GM23338 (cell line): ENCODE data around the gene CSH2. TPM values are rescaled to one million over a fixed set of nuclear protein-coding genes. Genes with fewer than 3 reads are reported as not detected.

Experiments
- ATAC-seq: fragments of 200-7000 bp; cut with Tn5 transposase; 3 replicates; pipeline ENCODE4 v1.9.1; 2020
- DNase-seq: peaks from one replicate; pipeline ENCODE4 v3.0.0-alpha.2; 2015; ENCODE audit warnings: low spot score
- H2AFZ ChIP-seq: fragments of 200-600 bp; sonication (generic); 2 replicates; pipeline ENCODE4 v1.8.0; 2016; ENCODE audit warnings: antibody characterized with exemption, mild to moderate bottlenecking, moderate library complexity
- H3F3A ChIP-seq: fragments of 200-600 bp; sonication (generic); replicated peaks from 2 replicates; pipeline ENCODE4 v1.8.0; 2017; ENCODE audit warnings: antibody characterized with exemption, mixed run types, low read depth
- H3K27ac ChIP-seq: fragments of 200-600 bp; sonication (generic); 2 replicates; pipeline ENCODE4 v1.6.1; 2016; ENCODE audit warnings: low read depth
- H3K27me3 ChIP-seq: fragments of 200-600 bp; sonication (generic); 2 replicates; pipeline ENCODE4 v1.8.0; 2016; ENCODE audit warnings: mild to moderate bottlenecking, mixed run types, moderate library complexity; ENCODE audit not compliant: insufficient read depth
- H3K36me3 ChIP-seq: fragments of 200-600 bp; sonication (generic); 2 replicates; pipeline ENCODE4 v1.8.0; 2016; ENCODE audit warnings: mild to moderate bottlenecking; ENCODE audit not compliant: insufficient read depth
- H3K4me1 ChIP-seq: fragments of 200-600 bp; sonication (generic); 2 replicates; pipeline ENCODE4 v1.8.0; 2016; ENCODE audit warnings: mild to moderate bottlenecking, moderate library complexity; ENCODE audit not compliant: insufficient read depth
- H3K4me2 ChIP-seq: fragments of 200-600 bp; sonication (generic); 2 replicates; pipeline ENCODE4 v1.7.1; 2017; ENCODE audit warnings: mixed run types
- H3K4me3 ChIP-seq: fragments of 200-600 bp; sonication (generic); 2 replicates; pipeline ENCODE4 v1.6.1; 2016; ENCODE audit warnings: mixed run types
- H3K79me2 ChIP-seq: fragments of 200-600 bp; sonication (generic); replicated peaks from 2 replicates; pipeline ENCODE4 v1.8.0; 2017; ENCODE audit warnings: mild to moderate bottlenecking; ENCODE audit not compliant: insufficient read depth
- H3K9me2 ChIP-seq: fragments of 200-600 bp; sonication (generic); 2 replicates; pipeline ENCODE4 v1.8.0; 2017; ENCODE audit not compliant: insufficient read depth
- H4K20me1 ChIP-seq: fragments of 200-600 bp; sonication (generic); replicated peaks from 2 replicates; pipeline ENCODE4 v1.8.0; 2017; ENCODE audit warnings: mild to moderate bottlenecking; ENCODE audit not compliant: insufficient read depth
- H3K27ac Mint-ChIP-seq: 2 replicates; pipeline ENCODE4 v1.8.0; 2020; ENCODE audit warnings: inconsistent platforms, mild to moderate bottlenecking, moderate library complexity, mixed read lengths
- H3K27me3 Mint-ChIP-seq: 3 replicates; pipeline ENCODE4 v1.8.0; 2022; ENCODE audit warnings: low read depth, mild to moderate bottlenecking, moderate library complexity, mixed read lengths, inconsistent platforms; ENCODE audit not compliant: insufficient read depth, poor library complexity
- H3K36me3 Mint-ChIP-seq: 3 replicates; pipeline ENCODE4 v1.8.0; 2021; ENCODE audit warnings: low read depth, mild to moderate bottlenecking, inconsistent platforms, moderate library complexity, mixed read lengths
- H3K4me1 Mint-ChIP-seq: 3 replicates; pipeline ENCODE4 v1.8.0; 2020; ENCODE audit warnings: mild to moderate bottlenecking, inconsistent platforms, mixed read lengths
- H3K4me3 Mint-ChIP-seq: 3 replicates; pipeline ENCODE4 v1.8.0; 2021; ENCODE audit warnings: moderate library complexity, mild to moderate bottlenecking, inconsistent platforms, mixed read lengths
- H3K9me3 Mint-ChIP-seq: 3 replicates; pipeline ENCODE4 v1.8.0; 2020; ENCODE audit warnings: moderate library complexity, mild to moderate bottlenecking, inconsistent platforms, mixed read lengths
- CREB1 ChIP-seq: fragments of 250-450 bp; sonication (Bioruptor Pico); IDR thresholded peaks from 2 replicates; pipeline ENCODE4 v1.5.0; 2020; ENCODE audit warnings: low read depth, mild to moderate bottlenecking, moderate library complexity
- CTCF ChIP-seq, 2 experiments: fragments of 200-600 bp in 1 of 2; sonication (generic) in 1 of 2; conservative IDR thresholded peaks; 2 replicates each; pipeline versions ENCODE4 v1.5.1 to v1.6.1; 2016 to 2017; ENCODE audit warnings: antibody characterized with exemption in 2 of 2, low read depth in 2 of 2, mild to moderate bottlenecking in 2 of 2, moderate library complexity in 1 of 2
- ETS1 ChIP-seq: IDR thresholded peaks from 2 replicates; pipeline ENCODE4 v1.6.1; 2016; ENCODE audit warnings: antibody characterized with exemption
- EZH2 ChIP-seq: fragments of 200-600 bp; sonication (generic); IDR thresholded peaks from one replicate; pipeline ENCODE4 v1.8.0; 2017; ENCODE audit warnings: antibody characterized with exemption, mild to moderate bottlenecking, low read depth; ENCODE audit not compliant: unreplicated experiment
- EZH2phosphoT487 ChIP-seq: fragments of 200-600 bp; sonication (generic); IDR thresholded peaks from one replicate; pipeline ENCODE4 v1.8.1; 2018; ENCODE audit warnings: antibody characterized with exemption; ENCODE audit not compliant: unreplicated experiment
- JUNB ChIP-seq: IDR thresholded peaks from one replicate; pipeline ENCODE4 v1.6.1; 2016; ENCODE audit warnings: antibody characterized with exemption; ENCODE audit not compliant: unreplicated experiment
- NANOG ChIP-seq: IDR thresholded peaks from 2 replicates; pipeline ENCODE4 v1.6.1; 2016; ENCODE audit warnings: antibody characterized with exemption, borderline replicate concordance
- POLR2AphosphoS5 ChIP-seq: IDR thresholded peaks from 2 replicates; pipeline ENCODE4 v1.6.1; 2016; ENCODE audit warnings: antibody characterized with exemption, low read depth
- STAT1 ChIP-seq: IDR thresholded peaks from one replicate; pipeline ENCODE4 v1.6.1; 2016; ENCODE audit warnings: antibody characterized with exemption; ENCODE audit not compliant: unreplicated experiment
- ZNF114 ChIP-seq: fragments of 250-450 bp; sonication (Bioruptor Pico); IDR thresholded peaks from 2 replicates; pipeline ENCODE4 v1.5.0; 2020; ENCODE audit warnings: mild to moderate bottlenecking, moderate library complexity
- ZNF331 ChIP-seq: fragments of 250-450 bp; sonication (Bioruptor Pico); IDR thresholded peaks from 2 replicates; pipeline ENCODE4 v1.5.0; 2020; ENCODE audit warnings: low read depth, mild to moderate bottlenecking, moderate library complexity
- ZNF462 ChIP-seq: fragments of 250-450 bp; sonication (Bioruptor Pico); IDR thresholded peaks from 2 replicates; pipeline ENCODE4 v1.5.0; 2020; ENCODE audit warnings: mild to moderate bottlenecking, moderate library complexity
- polyA plus RNA-seq: library from polyadenylated mRNA; unstranded; fragments of >200 nt; fragmentation: Nextera tagmentation; extraction: Ambion mirVana; gene quantifications from 2 replicates; pipeline ENCODE4 v1.2.1, GENCODE V29; 2016
- total RNA-seq: library from RNA; depleted of rRNA; stranded (reverse); fragments of >200 nt; shearing (Covaris generic); gene quantifications from 2 replicates; pipeline ENCODE4 v1.2.3, GENCODE V29; 2014
- TF ChIP-seq, protein P1 (sequence below): IDR thresholded peaks from one replicate; pipeline ENCODE4 v1.6.1; 2018; ENCODE audit warnings: antibody characterized with exemption; ENCODE audit not compliant: unreplicated experiment

Gene CSH2
- total and polyA plus RNA-seq, 2 experiments from 2014 or later, result 0.37 TPM; not detected in 1

GRCh38 chr17:63843910-63844677, 29.4 kb downstream of the CSH2 start:
- peaks cover 24% of the 10 kb centered on the region for H3K79me2 ChIP-seq
- H3K4me3 ChIP-seq, result peak overlapping the region; percentile 94; the same call in 1 of the 2 replicates
- H2AFZ ChIP-seq, result no peak overlapping the region
- peak overlapping the region; percentile 85 for H3K4me3 Mint-ChIP-seq
- peaks cover 15% of the 10 kb centered on the region; the same call in 1 of the 2 replicates for H3F3A ChIP-seq
- peaks cover 7% of the 10 kb centered on the region; the same call in 1 of the 2 replicates for H4K20me1 ChIP-seq
- peaks cover 28% of the 10 kb centered on the region for H3K27me3 Mint-ChIP-seq
- 0 out of 2 replicates have a peak overlapping the region, but pooled peaks have one; percentile 71 for H3K4me2 ChIP-seq
- H3K27ac Mint-ChIP-seq, result no peak overlapping the region
- H3K9me2 ChIP-seq, result peaks cover 11% of the 10 kb centered on the region
- H3K36me3 ChIP-seq, result no peaks in the 10 kb centered on the region
- H3K27ac ChIP-seq, result no peak overlapping the region; the same call in 1 of the 2 replicates
- H3K36me3 Mint-ChIP-seq, result peaks cover 5% of the 10 kb centered on the region; the same call in 1 of the 3 replicates
- DNase-seq, result no peak
- peaks cover 17% of the 10 kb centered on the region for H3K4me1 ChIP-seq
- H3K4me1 Mint-ChIP-seq, result peaks cover 25% of the 10 kb centered on the region
- TF ChIP-seq ZNF114 (CRISPR knock-in tag), result no peak
- no peak for TF ChIP-seq CTCF (conservative IDR thresholded peaks at IDR 0.05; ENCODE audit: low read depth in 2 of 2)
- no peak for TF ChIP-seq POLR2AphosphoS5
- no peak for TF ChIP-seq JUNB
- TF ChIP-seq NANOG, result no peak
- no peak for TF ChIP-seq EZH2
- TF ChIP-seq, protein P1, sequence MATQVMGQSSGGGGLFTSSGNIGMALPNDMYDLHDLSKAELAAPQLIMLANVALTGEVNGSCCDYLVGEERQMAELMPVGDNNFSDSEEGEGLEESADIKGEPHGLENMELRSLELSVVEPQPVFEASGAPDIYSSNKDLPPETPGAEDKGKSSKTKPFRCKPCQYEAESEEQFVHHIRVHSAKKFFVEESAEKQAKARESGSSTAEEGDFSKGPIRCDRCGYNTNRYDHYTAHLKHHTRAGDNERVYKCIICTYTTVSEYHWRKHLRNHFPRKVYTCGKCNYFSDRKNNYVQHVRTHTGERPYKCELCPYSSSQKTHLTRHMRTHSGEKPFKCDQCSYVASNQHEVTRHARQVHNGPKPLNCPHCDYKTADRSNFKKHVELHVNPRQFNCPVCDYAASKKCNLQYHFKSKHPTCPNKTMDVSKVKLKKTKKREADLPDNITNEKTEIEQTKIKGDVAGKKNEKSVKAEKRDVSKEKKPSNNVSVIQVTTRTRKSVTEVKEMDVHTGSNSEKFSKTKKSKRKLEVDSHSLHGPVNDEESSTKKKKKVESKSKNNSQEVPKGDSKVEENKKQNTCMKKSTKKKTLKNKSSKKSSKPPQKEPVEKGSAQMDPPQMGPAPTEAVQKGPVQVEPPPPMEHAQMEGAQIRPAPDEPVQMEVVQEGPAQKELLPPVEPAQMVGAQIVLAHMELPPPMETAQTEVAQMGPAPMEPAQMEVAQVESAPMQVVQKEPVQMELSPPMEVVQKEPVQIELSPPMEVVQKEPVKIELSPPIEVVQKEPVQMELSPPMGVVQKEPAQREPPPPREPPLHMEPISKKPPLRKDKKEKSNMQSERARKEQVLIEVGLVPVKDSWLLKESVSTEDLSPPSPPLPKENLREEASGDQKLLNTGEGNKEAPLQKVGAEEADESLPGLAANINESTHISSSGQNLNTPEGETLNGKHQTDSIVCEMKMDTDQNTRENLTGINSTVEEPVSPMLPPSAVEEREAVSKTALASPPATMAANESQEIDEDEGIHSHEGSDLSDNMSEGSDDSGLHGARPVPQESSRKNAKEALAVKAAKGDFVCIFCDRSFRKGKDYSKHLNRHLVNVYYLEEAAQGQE, result no peak
- TF ChIP-seq ZNF331 (CRISPR knock-in tag), result no peak
- no peak for TF ChIP-seq CREB1 (CRISPR knock-in tag)
- TF ChIP-seq STAT1, result no peak
- no peak for TF ChIP-seq ZNF462
- TF ChIP-seq ETS1, result no peak
- TF ChIP-seq EZH2phosphoT487, result no peak
- H3K27me3 ChIP-seq, result peaks cover 40% of the 10 kb centered on the region
- no peak for ATAC-seq
- H3K9me3 Mint-ChIP-seq, result peaks cover 13% of the 10 kb centered on the region
